GM12873 (cell line): ENCODE measurements around the gene GPA33.

ENCODE experiments used
- CTCF ChIP-seq: IDR thresholded peaks from 2 replicates; pipeline ENCODE4 v1.5.1; 2012; ENCODE audit warnings: low read depth, mild to moderate bottlenecking, moderate library complexity, low read length, control low read depth; ENCODE audit not compliant: insufficient read depth; ENCODE audit errors: missing control alignments

GPA33 gene

GRCh38 chr1:167095368-167095767 lies 5.2 kb upstream of the GPA33 start:
- no peak for TF ChIP-seq CTCF

GRCh38 chr1:167094690-167095089 lies 4.5 kb upstream of the GPA33 start:
- no peak for TF ChIP-seq CTCF

- TF ChIP-seq CTCF = no peak
Observed at GRCh38 chr1:167093846-167094516, 3.8 kb upstream of the GPA33 start, which contains the start of gene STYXL2. TSS of gene STYXL2 (plus strand) at chr1:167094075. CDS start at chr1:167094850, 775 bp downstream.

GRCh38 chr1:167092653-167093052 lies 2.5 kb upstream of the GPA33 start:
- TF ChIP-seq CTCF = no peak

GRCh38 chr1:167089939-167090313 lies 251 bp downstream of the GPA33 start:
- TF ChIP-seq CTCF = no peak

GRCh38 chr1:167088746-167089417 lies 1.3 kb downstream of the GPA33 start:
- TF ChIP-seq CTCF = no peak

- TF ChIP-seq CTCF = no peak
Observed at GRCh38 chr1:167086768-167087167, 3.4 kb downstream of the GPA33 start.
